A673 (cell line): ENCODE data around the gene ZBTB20.

Source experiments
- EZH2 ChIP-seq: fragments of 200-600 bp; sonication (generic); IDR thresholded peaks from 2 replicates; pipeline ENCODE4 v1.6.1; 2017; ENCODE audit warnings: borderline replicate concordance, low read depth, mild to moderate bottlenecking, mixed read lengths, antibody characterized with exemption, low read length; ENCODE audit not compliant: poor library complexity, severe bottlenecking
- TF ChIP-seq, protein P1 (sequence below): fragments of 300-800, 200-600 bp; sonication (generic); conservative IDR thresholded peaks from 2 replicates; pipeline ENCODE4 v1.5.1; 2017; ENCODE audit warnings: low read depth, mild to moderate bottlenecking, antibody characterized with exemption, low read length, moderate library complexity, mixed read lengths

DNA sequence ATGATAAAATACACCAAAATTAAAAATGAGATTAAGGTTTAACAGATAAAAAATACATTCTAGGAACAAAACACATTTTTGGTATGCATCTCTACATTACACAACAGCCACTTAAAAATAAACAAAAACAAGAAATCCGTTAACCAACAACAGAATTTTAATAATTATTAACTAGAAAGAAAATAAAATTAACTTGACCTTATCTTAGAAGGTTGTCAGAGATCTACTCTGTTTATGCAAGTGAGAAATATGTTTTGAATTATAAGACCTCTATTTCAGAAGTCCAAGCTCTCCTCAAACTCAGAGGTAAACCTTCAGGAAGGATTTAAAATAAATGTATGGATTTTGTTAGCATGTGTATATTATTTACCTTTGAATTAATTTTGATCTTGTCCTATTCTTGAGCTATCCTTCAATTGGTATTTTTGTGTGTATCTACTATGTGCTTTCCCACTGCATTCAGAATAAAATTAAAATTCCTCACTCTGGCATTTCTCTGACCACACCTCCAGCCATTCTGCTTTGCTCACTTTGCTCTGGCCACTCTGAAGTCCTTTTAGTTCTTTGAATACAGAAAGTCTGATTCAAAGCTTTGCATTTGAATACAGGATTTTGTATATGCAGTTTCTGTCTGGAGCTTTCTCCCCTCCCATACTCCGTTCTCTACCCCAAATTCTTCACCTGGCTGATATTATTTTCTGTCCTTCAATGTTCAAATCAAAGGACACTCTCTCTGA, 352.0 kb downstream of the ZBTB20 start:
- TF ChIP-seq, protein P1, sequence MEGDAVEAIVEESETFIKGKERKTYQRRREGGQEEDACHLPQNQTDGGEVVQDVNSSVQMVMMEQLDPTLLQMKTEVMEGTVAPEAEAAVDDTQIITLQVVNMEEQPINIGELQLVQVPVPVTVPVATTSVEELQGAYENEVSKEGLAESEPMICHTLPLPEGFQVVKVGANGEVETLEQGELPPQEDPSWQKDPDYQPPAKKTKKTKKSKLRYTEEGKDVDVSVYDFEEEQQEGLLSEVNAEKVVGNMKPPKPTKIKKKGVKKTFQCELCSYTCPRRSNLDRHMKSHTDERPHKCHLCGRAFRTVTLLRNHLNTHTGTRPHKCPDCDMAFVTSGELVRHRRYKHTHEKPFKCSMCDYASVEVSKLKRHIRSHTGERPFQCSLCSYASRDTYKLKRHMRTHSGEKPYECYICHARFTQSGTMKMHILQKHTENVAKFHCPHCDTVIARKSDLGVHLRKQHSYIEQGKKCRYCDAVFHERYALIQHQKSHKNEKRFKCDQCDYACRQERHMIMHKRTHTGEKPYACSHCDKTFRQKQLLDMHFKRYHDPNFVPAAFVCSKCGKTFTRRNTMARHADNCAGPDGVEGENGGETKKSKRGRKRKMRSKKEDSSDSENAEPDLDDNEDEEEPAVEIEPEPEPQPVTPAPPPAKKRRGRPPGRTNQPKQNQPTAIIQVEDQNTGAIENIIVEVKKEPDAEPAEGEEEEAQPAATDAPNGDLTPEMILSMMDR = no peak
- no peak for TF ChIP-seq EZH2
